Measurements from ENCODE around the gene ITGA11.

ITGA11 gene

DNA sequence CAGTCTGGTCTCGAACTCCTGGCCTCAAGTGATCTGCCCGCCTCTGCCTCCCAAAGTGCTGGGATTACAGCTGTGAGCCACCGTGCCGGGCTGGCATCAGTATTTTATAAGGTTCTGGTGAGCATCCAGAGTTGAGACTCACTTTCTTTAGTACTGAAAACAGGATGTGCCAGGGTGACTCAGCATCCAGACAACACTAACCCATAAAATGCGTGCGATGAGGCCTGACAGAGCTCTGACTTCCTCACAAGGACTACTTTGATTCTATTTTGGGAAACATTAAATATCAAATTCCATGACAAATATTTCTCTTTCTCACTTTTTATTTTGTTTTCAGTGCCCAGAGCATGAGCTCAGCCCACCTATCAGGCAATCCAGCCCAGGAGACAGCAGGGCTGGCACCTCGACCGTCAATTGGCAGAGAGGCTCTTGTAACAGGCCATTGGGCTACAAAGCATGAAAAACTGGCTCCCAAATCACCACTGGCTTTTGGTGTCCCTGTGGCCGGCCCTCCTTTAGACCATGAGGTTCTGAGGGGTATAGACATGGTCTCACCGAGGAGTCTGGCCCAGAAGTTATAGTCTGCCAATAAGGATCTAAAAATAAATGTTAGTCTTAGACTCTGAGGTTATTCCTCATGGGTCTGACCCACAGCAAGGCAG lies 79.4 kb downstream of the ITGA11 start:
- DNase-seq, result no peak

DNA sequence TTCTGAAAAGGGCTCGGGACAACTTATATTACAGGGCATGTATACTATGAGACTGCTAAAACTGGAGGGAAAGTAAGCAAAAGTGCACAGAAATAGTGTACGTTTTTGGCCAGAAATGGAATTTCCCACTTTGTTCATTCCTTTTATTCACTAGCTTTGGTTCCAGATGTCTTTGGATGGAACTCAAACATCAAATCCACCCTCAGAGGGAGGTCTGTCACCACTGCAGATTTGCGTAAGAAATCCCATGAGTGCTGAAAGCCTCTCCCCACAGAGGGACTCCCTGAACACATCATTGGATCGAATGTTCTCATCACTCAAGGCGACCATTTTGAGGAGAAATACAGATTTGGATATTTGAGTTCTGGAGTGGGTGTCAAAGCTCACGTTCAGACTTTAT lies 82.8 kb downstream of the ITGA11 start:
- no peak for DNase-seq

DNA sequence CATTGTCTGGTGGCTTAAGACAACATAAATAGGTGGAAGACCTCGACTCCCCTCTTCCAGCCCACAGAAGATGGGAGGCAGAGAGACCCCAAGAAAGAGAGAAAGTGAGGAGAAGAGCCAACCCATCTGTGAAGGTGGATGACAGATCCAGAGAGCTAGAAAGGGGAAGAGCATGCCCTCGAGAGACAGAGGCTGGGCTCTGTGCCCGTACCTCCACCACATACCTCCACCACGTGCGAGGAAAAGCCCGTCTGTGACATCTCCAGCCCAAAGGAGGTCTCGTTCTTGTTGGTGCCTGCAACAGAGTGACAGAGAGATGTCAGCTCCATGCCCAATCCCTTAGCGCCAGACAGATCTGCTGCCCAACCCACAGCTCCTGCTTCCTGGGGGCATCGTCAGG lies 83.4 kb downstream of the ITGA11 start:
- DNase-seq, result no peak

DNA sequence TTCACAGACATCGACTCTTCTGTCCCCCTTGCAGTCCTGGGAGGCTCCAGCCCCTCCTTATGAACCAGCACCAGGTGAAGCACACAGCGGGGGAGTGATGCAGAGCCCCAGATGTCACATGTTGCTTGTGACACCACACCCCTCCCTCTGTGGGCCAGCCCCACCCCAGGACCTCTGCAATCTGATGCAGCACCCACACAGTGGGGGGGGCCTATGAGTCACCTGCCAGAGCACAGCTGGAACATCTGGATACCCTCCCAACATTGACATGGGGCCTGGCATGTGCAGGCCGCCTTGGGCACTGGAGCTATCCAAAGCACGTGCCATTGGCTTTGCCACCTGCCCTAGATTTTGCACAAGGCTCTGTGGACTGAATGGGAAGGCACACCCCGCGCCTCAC lies 83.9 kb downstream of the ITGA11 start:
- DNase-seq, result no peak

DNA sequence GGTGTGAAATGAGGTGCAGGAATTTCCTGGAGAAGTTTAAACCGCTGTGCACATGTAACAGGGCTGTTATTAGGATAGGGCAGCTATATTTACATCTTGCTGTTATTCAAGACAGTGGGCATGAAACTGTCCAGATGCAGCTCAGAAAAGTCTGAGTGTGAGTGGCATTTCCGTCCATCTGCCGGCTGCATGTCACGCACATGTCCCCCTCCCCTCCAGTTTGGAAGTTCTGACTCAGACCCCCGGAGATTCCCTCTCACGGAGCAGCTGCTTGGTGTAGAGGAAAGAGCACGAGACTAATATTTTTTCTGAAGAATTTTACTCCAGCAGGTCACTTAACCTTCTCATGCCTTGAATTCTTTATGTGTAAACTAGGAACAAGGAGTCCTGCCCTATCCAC lies 84.6 kb downstream of the ITGA11 start:
- DNase-seq, result no peak

DNA sequence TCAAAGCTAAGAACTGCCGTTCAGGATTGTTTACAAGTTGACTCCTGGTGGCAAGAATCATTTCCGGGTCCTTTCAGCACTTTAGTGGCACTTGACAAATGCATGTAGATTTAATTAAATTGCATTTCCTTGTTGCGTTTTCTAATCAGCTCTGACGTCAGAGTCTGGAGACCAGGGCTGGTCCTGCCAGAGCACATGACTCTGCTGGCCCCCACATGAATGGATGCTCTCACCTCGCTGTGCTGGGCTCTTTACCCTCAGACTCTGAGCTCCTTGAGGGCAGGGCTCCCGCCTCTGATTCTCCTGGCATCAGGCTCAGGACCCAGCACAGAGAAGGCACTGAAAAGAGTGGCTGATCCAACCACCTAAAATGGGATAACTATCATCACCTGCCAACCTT lies 85.0 kb downstream of the ITGA11 start:
- DNase-seq, result no peak

DNA sequence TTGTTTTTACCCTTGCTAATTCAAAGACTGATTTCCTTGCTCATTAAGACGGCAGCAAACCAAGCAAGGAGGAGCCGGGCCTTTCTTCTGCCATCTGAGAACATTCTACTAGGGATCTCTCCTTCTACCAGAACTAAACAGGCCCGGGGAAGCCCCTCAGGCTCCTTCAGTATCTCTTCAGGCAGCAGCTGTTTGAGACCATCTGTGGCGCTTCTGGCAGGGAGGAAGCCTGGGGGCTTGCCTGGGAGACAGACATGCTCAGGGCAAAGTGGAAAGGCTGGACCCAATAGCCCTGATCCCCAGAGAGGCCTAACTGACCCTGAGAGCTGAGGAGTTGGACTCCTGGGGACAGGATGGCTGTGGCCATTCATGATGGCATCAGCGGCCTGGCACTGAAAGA lies 86.5 kb downstream of the ITGA11 start:
- no peak for DNase-seq

DNA sequence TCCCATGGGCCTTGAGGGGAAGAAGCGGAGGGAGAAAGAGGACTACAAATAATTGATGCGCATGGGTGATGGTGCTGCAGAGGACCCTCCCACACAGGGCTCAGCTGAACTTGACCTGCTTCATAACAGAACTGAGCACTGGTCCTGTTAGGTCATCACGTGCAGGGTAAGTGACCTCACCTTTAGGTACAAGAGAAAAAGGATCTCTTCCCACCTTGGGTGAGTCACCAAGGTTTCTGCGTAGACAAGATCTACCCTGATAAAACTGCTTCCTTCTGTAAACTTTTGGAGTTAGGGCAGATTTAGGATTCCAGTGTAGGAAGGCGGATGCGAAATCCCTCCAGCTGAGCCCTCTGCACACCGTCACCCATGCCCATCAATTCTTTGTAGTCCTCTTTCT lies 87.4 kb downstream of the ITGA11 start:
- DNase-seq, result no peak

DNA sequence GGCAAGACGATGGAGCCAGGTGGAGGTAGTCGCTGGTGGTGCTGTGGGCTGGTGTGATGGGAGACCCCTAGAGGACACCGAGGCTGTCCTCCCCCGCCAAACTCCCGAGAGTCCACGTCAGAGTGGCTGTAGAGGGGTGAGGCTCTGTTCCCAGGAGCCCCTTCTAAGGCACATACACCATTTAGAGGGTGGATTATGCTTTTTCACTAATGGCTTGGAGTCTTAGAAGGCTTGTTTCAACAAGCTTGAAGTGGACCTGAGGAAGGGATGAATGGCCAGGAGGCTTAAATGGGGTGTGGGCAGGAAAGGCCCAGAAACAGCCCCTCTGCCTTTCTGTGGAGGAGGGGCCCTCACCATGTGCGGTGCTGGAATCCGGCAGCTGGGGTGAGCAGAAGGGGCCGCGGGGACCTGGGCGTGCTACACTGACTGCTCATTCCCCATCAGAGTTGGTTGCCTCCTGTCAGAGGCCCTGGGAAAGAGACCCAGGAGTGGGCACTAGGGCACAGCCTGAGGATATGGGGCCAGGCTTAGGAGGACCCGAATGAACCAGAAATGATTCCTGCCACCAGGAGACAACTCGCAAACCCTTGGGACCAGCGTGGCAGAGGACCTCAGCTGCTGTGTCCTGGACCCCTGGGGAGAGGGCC lies 88.3 kb downstream of the ITGA11 start:
- no peak for DNase-seq

DNA sequence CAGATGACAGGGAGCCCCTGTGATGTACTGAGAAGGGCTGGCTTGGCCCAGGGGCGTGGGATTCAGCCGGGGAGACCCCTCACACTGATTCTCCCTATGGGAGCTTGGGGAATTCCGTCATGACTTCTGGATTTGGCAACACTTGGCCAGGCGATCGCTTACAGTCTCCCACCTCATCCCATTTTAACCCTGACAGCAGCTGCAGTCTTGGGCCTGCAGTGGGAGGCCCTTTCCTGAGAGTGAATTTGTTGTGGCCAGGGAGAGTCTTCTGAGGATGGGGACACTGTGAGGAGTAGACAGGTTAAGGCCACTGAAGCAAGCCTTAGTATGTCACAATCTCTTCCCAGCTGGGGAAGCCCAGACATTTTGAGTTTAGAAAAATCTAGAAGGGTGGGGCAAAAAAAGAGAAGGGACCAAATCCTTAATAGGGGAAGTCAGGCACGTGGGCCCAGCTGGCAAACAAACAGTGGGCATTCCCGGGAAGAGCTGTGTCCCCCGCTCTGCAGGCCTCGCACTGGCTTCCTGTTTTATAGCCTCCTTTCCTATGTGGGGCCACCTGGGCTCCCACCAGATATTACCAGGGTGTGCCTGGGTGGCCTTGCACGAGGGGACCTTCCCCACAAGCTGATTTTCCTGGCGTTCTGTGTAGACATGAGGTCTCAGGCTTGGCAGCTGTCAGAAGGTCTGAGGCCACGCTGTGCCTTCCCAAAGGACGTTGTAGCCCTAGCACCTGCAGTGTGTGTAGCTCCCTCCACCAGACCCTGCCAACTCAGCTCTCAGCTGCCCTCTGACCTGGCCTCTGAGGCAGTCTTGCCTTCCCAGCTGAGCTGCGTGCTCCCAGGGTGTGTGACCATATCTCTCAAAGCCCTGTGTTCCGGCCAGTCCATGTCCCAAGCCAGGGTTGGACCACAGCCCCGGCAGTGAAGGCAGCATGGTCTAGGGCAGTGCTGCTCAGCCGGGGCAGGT lies 89.9 kb downstream of the ITGA11 start:
- no peak for DNase-seq

DNA sequence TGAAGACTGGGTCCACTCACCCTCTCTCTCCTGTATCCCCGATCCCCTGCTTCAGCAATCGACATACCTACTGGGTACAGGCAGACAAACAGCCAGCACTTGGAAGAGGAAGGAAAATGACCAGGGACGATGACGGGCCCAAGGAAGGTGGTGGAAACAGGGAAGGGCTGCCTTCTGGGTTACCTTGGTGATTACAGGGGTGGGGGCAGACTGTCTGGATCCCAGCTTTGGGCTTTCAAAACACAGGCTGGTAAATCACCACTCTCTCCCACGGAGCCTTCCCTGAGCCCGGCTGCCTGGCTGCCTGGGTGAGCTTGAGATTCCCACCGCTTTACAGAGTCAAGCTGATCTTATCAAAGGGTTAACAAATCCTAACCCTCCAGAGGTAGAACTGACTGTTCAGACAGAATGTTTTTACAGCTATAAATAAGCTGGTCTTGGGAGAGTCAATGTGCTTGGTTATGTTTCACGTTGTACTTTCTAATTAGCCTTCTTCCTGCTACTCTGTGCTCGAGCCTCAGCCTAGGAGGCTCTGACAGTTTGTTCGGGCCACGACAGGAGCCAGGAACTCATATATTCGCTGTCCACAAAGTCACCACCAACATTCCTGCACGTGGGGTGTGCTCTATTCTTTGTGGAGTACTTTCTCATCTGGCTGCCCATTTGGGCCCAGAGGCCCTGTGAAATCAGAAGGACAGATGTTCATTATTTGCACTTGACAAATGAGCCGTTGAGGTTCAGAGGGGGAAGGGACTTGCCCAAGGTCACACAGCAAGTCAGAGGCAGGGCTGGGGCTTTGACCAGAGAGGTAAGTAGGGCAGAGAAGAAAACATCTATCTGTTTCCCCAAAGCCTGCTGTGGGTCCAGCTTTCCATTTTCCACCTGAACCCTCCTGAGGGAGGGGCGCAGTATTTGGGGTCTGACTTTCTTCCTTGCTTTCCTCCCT lies 91.0 kb downstream of the ITGA11 start:
- DNase-seq, result no peak

DNA sequence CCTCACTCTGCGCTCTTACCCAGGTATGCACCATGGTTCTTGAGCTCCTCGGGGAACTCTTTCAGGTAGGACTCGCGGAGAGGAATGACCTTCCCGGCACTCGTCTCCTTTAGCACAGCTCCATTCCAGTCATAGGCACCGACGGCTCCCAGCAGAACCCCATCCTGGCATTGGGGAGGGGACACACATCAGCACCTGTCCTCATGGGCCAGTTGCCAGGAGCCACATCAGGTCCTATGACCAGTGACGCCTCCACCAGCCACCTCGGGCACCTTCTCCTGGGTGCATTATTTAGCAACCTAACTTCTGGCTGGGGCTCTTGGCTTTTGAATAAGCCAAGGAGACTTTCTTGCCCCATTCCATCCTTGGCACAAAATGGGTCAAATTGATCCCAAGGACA lies 92.5 kb downstream of the ITGA11 start:
- no peak for DNase-seq

DNA sequence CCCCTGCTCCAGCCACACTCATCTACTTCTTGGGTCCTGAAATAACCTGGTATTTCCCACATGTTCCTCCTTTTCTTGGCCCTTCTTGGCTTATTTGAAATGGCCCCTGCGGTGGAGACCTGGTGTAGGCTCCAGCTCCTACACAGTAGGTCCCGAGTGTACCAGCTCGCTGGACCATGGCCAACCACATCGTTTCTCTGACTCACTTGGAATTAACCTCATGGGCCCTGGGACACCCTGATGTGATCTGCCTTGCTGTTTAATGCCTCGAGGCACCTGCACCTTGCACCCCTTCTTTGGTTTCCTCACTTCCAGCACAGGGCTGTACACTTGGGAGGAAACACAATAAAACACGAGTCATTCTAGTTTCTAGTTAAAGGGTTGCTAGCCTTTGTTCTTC lies 94.1 kb downstream of the ITGA11 start:
- no peak for DNase-seq

DNA sequence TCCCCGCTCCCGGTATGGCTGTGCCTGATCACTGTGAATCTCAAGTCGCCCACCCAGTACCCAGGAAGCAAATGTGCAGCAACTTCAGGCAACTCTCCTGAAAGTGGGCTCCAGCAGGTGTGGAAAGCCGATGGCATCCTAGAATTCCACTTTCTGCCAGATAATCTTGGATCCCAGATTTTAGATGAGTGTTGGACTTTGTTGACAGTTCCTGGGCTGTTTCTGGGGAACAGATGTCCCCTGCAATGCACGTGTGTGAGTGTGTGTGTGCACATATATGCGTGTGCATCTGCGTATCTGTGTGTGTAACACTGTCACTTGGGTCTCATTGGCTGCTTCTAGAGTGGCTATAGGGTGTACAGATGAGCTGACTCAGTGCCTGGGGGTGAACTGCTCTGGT lies 95.4 kb downstream of the ITGA11 start:
- no peak for DNase-seq

DNA sequence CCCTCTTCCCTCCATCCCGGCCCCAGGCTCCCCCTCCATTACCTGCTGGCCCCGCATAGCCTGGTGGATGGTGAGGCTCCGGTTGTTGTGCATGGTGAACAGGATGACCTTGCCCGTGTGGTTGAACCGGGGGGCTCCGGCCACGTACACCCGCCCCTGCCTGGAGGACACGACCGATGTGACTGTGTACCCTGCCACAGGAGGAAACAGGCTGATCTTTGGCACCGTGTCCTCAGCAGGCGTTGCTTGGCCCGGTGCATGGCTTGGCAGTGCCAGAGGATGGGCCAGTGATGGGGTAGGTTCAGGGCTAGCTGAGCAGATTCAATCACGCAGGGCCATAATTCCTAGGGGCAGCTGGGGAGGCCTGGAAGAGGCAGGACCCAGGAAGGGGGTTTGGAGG lies 96.3 kb downstream of the ITGA11 start:
- DNase-seq, result no peak

DNA sequence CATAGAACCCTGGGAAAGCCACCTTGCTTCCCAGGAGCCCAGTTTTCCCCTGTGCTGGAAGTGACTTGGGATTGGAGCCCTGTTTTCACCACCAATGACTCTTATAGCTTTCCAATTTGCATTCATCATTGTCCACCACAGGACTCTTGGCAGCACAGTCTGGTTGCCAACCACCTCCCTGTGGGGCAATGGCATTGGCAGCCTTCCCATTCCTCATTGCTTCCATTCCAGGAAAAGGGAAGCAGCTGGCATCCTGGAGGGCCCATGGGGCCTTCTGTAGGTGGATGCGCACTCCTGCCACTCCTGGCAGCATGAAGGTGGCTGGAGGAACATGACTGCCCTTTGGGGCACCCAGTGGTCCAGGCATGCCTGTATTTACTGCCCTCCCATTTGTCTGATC lies 96.7 kb downstream of the ITGA11 start:
- peak; percentile 55 for DNase-seq

DNA sequence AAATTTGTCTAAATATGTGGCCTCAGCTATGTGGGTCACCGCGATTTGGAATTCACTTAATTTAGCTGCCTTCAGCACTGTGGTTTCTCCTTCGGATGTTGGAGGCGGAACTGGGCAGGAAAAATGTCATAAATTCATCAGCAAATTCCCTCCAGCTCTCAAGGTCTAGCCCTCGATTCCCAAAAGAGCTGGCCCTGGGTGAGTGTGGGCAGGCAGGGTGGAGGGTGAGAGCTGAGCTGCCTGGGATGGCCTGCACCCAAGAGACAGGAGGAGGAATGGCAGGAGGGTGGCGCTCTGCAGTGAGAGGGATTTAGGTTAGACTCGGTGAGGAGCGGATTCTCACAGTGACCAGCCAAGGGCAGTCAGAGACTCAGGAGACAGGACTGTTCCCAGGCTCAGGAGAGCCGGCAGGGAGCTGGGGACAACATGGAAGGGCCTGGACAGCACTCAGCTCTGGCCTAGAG lies 97.3 kb downstream of the ITGA11 start:
- DNase-seq, result no peak

DNA sequence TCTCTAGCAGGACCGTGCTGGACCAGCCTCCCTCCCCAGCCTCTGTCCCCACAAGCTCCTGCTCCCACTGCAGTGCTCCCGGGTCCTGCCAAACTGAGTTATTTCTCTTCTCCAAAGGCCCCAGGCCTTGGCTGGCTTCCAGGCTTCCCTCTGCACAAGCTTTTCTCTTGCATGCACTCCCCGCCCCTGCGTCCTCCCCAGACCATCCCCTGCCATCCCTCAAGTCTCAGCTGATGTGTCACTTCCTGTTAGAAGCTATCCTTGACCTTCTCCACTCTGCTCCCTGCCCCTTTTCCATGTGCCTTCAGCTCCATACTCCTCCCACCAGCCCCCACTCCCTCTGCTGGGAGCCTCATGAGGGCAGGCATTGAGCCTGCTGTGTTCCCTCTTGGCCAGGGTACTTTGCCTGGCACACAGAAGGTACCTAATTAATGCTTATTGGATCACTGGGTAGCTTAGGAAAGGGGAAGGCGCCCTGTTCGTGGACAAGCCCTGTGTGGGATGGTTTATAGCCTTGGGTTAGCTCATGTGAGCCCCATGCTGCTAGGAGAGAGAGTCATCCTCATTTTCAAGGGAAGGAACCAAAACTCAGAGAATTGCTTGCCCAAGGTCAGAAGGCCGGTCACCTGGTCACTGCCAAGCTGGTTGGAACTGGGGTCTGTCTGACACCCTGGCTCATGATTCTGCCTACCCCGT lies 98.0 kb downstream of the ITGA11 start:
- DNase-seq, result no peak

DNA sequence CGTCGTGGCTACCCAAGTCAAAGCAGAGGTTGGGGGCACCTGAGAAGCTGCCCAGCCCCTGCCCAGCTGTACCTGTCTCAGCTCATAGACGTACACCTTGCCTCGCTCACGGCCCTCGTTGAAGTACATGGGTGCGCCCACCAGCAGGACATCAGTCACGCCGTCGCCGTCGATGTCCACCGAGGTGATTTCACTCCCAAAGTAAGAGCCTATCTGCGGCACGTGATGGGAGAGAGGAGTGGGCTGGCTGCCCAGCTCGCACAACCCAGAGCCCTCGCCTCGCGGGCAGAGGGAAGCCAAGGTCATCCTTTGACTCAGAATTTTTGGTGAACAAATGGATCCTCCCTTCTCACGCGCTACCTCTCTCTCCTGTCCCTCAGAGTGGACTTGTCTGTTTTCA lies 99.7 kb downstream of the ITGA11 start:
- no peak for DNase-seq

DNA sequence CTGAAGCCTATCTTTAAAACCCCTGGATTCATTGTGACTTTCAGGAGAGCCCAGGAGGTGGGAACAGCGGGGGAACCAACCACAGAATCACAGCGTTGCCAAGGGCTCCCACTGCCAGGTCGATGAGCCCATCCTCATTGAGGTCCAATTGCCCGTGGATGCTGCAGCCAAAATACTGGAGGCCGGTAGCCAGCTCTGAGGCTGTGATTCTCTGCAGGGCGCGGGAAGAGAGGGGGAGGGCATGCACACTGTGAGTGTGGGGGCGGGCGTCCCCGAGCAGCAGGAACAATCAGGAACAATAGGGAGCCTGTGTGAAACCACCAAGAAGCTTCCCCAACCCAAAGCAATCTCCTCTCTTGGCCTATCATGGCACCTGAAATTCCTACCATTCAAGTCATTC lies 101.1 kb downstream of the ITGA11 start:
- peak; percentile 33 for DNase-seq

DNA sequence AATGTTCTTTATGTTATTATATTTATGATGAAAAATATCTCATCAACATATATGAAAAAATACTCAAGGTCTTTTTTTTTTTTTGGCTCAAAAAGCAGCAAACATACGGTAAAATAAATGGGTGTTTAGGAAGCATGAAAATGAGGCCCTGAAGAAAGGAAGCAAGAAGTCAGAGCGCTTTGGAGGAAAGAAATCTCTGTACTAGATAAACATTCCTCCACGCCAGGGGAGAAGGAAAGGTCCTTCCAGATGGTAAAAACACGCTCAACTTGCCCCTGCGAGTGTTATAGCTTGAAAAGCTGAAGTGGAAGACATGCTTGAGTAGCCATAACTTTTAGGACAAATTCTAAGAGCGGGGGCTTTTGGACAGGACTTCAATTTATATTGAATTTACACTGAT lies 101.5 kb downstream of the ITGA11 start:
- DNase-seq, result no peak

DNA sequence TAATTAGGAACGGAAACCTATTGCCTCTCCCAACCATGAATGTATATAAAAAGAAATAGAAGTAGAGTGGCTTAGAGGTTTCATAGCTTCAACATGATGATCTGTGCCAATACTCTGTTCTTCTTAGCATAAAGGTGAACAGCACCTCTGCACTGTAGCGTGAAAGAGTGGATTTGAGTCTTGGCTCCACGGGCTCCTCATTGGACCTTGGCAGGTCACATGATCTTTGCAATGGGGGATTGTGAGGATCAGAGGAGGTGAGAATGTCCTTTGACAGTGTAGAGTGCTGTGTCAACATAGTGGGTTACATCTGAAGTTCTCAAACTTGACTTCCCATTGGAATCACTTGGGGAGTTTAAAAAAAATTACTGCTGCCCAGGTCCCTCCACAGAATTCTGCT lies 103.0 kb downstream of the ITGA11 start:
- no peak for DNase-seq
